K562 (cell line): ENCODE measurements around the gene HMGN3. TPM values are rescaled to one million over a fixed set of nuclear protein-coding genes. Genes with fewer than 3 reads are reported as not detected.

Experiments used
- DMBX1 ChIP-seq: fragments of 250-450 bp; sonication (Bioruptor Pico); IDR thresholded peaks from 2 replicates; pipeline ENCODE4 v1.8.0; 2022; ENCODE audit warnings: inconsistent platforms, mild to moderate bottlenecking, moderate library complexity, borderline replicate concordance
- GTF2E2 ChIP-seq: fragments of 200-800 bp; sonication (Bioruptor generic); IDR thresholded peaks from 2 replicates; pipeline ENCODE4 v1.6.1; 2016; ENCODE audit warnings: missing genetic modification characterization, missing compliant biosample characterization
- MAZ ChIP-seq, 2 experiments: fragments of 450-650 bp in 1 of 2; sonication (generic) in 1 of 2; formaldehyde crosslinking; IDR thresholded peaks in 1 of 2; conservative IDR thresholded peaks in 1 of 2; 2 replicates each; pipeline versions ENCODE4 v1.4.0 to v1.5.0; 2020; ENCODE audit warnings: mild to moderate bottlenecking in 1 of 2, missing genetic modification reagents in 1 of 2
- MTA2 ChIP-seq: fragments of 450-650 bp; IDR thresholded peaks from 2 replicates; pipeline ENCODE4 v1.6.1; 2016; ENCODE audit warnings: low read depth
- NR2C1 ChIP-seq, 2 experiments: fragments of 450-650 bp; IDR thresholded peaks; 2 replicates each; pipeline ENCODE4 v1.6.1; 2017; ENCODE audit warnings: mild to moderate bottlenecking in 2 of 2, antibody characterized with exemption in 1 of 2, inconsistent platforms in 1 of 2, missing compliant biosample characterization in 1 of 2, missing genetic modification characterization in 1 of 2
- PHF21A ChIP-seq: fragments of 450-650 bp; IDR thresholded peaks from 2 replicates; pipeline ENCODE4 v1.6.1; 2017; ENCODE audit warnings: low read depth, borderline replicate concordance
- POLR2AphosphoS5 ChIP-seq: IDR thresholded peaks from 2 replicates; pipeline ENCODE4 v1.6.1; 2011; ENCODE audit warnings: mild to moderate bottlenecking, low read depth, low read length, moderate library complexity; ENCODE audit not compliant: control insufficient read depth, insufficient read depth
- PYGO2 ChIP-seq: fragments of 450-650 bp; IDR thresholded peaks from 2 replicates; pipeline ENCODE4 v1.6.1; 2016; ENCODE audit warnings: mild to moderate bottlenecking, missing genetic modification characterization, moderate library complexity, missing compliant biosample characterization
- RBM25 ChIP-seq: fragments of 200-400 bp; formaldehyde crosslinking; IDR thresholded peaks from 2 replicates; pipeline ENCODE4 v1.6.1; 2018; ENCODE audit warnings: low read length, low read depth, moderate library complexity; ENCODE audit not compliant: severe bottlenecking
- SIN3B ChIP-seq: fragments of 450-650 bp; IDR thresholded peaks from 2 replicates; pipeline ENCODE4 v1.6.1; 2017; ENCODE audit warnings: low read depth, mild to moderate bottlenecking, moderate library complexity
- TEAD2 ChIP-seq: fragments of 450-650 bp; IDR thresholded peaks from 2 replicates; pipeline ENCODE4 v1.6.1; 2016; ENCODE audit warnings: missing genetic modification characterization, control low read depth, missing compliant biosample characterization
- ZNF76 ChIP-seq: fragments of 250-450 bp; sonication (Bioruptor Pico); IDR thresholded peaks from 2 replicates; pipeline ENCODE4 v1.4.0; 2020; ENCODE audit warnings: mild to moderate bottlenecking, moderate library complexity, borderline replicate concordance
- polyA plus RNA-seq, 8 experiments: library from polyadenylated mRNA; depleted of rRNA in 4 of 8; stranded (reverse) in 5 of 8; unstranded in 3 of 8; fragments of >200 nt; fragmentation: Nextera tagmentation in 2 of 8; fragmentation: Illumina TruSeq in 1 of 8; extraction: Ambion mirVana in 2 of 8; extraction: Trizol in 1 of 8; gene quantifications; 2 replicates each; pipeline versions ENCODE4 v1.2.1 to v1.2.3, GENCODE V29; 2011 to 2014; ENCODE audit warnings: inconsistent platforms in 1 of 8, missing spikeins in 1 of 8
- total RNA-seq, 7 experiments: library from RNA; depleted of rRNA in 6 of 7; stranded (reverse); fragments of >200 nt in 6 of 7; fragmentation: Illumina TruSeq in 2 of 7; extraction: Trizol in 2 of 7; gene quantifications; 2 replicates each; pipeline versions ENCODE4 v1.2.1 to v1.2.3, GENCODE V29; 2011 to 2021; ENCODE audit warnings: low replicate concordance in 1 of 7
- TF ChIP-seq, protein P1 (sequence below): fragments of 450-650 bp; IDR thresholded peaks from 2 replicates; pipeline ENCODE4 v1.6.1; 2016; ENCODE audit warnings: mild to moderate bottlenecking
- TF ChIP-seq, protein P2 (sequence below): fragments of 450-650 bp; IDR thresholded peaks from 2 replicates; pipeline ENCODE4 v1.6.1; 2014; ENCODE audit warnings: low read depth, mild to moderate bottlenecking, moderate library complexity, borderline replicate concordance
- TF ChIP-seq, protein P3 (sequence below): fragments of 450-650 bp; IDR thresholded peaks from 2 replicates; pipeline ENCODE4 v1.7.1; 2018; ENCODE audit warnings: mild to moderate bottlenecking, low read depth; ENCODE audit not compliant: partially characterized antibody
- TF ChIP-seq, protein P4 (sequence below): fragments of 250-450 bp; sonication (Bioruptor Pico); IDR thresholded peaks from 2 replicates; pipeline ENCODE4 v1.8.0; 2022; ENCODE audit warnings: moderate library complexity, mild to moderate bottlenecking, inconsistent platforms
- TF ChIP-seq, protein P5 (sequence below): fragments of 250-450 bp; sonication (Bioruptor Pico); IDR thresholded peaks from 2 replicates; pipeline ENCODE4 v1.8.0; 2022; ENCODE audit warnings: inconsistent platforms, mild to moderate bottlenecking, moderate library complexity, borderline replicate concordance

HMGN3 gene
- total and polyA plus RNA-seq, 9 of the 15 experiments (the other 6 are each of a cell fraction or from before 2014, with no cell fraction given) = 42.1 to 154 (median 88.1) TPM

DNA sequence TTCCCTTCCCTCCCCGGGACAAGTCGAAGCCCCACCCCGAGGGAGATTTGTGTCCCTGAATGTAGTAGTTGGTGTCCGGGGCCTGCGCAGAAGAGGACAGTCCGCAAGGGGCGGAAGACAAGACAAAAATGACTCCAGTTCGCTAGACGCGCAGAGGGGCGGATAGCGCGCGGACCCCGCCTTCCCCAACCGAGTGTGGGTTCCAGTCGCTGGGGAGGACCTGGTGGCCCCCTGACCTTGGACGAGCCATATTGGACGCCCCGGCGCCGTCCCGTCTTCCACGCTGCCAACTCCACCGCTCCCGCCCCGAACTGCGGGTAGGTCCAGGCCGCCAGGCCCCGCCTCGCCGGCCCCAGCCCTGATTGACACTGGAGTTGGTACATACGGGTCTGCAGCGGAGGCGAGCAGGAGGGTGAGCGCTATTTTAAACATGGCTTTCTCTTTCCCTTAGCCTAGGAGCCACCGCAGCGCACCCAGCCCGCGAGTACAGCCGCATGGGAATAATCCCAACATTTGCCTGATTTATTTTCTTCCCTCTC, 802 bp downstream of the HMGN3 start (continued):
- TF ChIP-seq, protein P1, sequence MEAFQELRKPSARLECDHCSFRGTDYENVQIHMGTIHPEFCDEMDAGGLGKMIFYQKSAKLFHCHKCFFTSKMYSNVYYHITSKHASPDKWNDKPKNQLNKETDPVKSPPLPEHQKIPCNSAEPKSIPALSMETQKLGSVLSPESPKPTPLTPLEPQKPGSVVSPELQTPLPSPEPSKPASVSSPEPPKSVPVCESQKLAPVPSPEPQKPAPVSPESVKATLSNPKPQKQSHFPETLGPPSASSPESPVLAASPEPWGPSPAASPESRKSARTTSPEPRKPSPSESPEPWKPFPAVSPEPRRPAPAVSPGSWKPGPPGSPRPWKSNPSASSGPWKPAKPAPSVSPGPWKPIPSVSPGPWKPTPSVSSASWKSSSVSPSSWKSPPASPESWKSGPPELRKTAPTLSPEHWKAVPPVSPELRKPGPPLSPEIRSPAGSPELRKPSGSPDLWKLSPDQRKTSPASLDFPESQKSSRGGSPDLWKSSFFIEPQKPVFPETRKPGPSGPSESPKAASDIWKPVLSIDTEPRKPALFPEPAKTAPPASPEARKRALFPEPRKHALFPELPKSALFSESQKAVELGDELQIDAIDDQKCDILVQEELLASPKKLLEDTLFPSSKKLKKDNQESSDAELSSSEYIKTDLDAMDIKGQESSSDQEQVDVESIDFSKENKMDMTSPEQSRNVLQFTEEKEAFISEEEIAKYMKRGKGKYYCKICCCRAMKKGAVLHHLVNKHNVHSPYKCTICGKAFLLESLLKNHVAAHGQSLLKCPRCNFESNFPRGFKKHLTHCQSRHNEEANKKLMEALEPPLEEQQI = no peak
- TF ChIP-seq, protein P2, sequence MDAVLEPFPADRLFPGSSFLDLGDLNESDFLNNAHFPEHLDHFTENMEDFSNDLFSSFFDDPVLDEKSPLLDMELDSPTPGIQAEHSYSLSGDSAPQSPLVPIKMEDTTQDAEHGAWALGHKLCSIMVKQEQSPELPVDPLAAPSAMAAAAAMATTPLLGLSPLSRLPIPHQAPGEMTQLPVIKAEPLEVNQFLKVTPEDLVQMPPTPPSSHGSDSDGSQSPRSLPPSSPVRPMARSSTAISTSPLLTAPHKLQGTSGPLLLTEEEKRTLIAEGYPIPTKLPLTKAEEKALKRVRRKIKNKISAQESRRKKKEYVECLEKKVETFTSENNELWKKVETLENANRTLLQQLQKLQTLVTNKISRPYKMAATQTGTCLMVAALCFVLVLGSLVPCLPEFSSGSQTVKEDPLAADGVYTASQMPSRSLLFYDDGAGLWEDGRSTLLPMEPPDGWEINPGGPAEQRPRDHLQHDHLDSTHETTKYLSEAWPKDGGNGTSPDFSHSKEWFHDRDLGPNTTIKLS = 0 out of 2 replicates have a peak, but pooled peaks have one; percentile 14
- TF ChIP-seq TEAD2 (tag) = no peak
- peak; percentile 74 to 78 for TF ChIP-seq MAZ (CRISPR knock-in tag; conservative IDR thresholded peaks at IDR 0.05 in 1 of 2, IDR thresholded peaks at IDR 0.05 in 1 of 2)
- TF ChIP-seq SIN3B = no peak
- no peak for TF ChIP-seq PYGO2 (tag)
- no peak for TF ChIP-seq GTF2E2 (tag)
- no peak for TF ChIP-seq MTA2
- TF ChIP-seq, protein P3, sequence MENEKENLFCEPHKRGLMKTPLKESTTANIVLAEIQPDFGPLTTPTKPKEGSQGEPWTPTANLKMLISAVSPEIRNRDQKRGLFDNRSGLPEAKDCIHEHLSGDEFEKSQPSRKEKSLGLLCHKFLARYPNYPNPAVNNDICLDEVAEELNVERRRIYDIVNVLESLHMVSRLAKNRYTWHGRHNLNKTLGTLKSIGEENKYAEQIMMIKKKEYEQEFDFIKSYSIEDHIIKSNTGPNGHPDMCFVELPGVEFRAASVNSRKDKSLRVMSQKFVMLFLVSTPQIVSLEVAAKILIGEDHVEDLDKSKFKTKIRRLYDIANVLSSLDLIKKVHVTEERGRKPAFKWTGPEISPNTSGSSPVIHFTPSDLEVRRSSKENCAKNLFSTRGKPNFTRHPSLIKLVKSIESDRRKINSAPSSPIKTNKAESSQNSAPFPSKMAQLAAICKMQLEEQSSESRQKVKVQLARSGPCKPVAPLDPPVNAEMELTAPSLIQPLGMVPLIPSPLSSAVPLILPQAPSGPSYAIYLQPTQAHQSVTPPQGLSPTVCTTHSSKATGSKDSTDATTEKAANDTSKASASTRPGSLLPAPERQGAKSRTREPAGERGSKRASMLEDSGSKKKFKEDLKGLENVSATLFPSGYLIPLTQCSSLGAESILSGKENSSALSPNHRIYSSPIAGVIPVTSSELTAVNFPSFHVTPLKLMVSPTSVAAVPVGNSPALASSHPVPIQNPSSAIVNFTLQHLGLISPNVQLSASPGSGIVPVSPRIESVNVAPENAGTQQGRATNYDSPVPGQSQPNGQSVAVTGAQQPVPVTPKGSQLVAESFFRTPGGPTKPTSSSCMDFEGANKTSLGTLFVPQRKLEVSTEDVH = no peak
- TF ChIP-seq NR2C1 (IDR thresholded peaks at IDR 0.05) = no peak
- TF ChIP-seq NR2C1 (tag; IDR thresholded peaks at IDR 0.05) = no peak
- no peak for TF ChIP-seq RBM25
- TF ChIP-seq, protein P4, sequence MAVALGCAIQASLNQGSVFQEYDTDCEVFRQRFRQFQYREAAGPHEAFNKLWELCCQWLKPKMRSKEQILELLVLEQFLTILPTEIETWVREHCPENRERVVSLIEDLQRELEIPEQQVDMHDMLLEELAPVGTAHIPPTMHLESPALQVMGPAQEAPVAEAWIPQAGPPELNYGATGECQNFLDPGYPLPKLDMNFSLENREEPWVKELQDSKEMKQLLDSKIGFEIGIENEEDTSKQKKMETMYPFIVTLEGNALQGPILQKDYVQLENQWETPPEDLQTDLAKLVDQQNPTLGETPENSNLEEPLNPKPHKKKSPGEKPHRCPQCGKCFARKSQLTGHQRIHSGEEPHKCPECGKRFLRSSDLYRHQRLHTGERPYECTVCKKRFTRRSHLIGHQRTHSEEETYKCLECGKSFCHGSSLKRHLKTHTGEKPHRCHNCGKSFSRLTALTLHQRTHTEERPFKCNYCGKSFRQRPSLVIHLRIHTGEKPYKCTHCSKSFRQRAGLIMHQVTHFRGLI = no peak
- TF ChIP-seq PHF21A = peak; percentile 40; the same call in 1 of the 2 replicates
- TF ChIP-seq ZNF76 (CRISPR knock-in tag) = no peak
- no peak for TF ChIP-seq DMBX1 (CRISPR knock-in tag)
- TF ChIP-seq, protein P5, sequence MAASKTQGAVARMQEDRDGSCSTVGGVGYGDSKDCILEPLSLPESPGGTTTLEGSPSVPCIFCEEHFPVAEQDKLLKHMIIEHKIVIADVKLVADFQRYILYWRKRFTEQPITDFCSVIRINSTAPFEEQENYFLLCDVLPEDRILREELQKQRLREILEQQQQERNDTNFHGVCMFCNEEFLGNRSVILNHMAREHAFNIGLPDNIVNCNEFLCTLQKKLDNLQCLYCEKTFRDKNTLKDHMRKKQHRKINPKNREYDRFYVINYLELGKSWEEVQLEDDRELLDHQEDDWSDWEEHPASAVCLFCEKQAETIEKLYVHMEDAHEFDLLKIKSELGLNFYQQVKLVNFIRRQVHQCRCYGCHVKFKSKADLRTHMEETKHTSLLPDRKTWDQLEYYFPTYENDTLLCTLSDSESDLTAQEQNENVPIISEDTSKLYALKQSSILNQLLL (CRISPR knock-in tag) = no peak
- peak; percentile 41; the same call in 1 of the 2 replicates for TF ChIP-seq POLR2AphosphoS5
